DMS53 (cell line): ENCODE measurements around the gene ALOX12.
A peak's percentile ranks its signal among the peaks of the same experiment; 100 is the strongest.
"Not testable (repeated sequence)": the region's sequence is repeated elsewhere in the genome, so short reads cannot be mapped to it uniquely, and the experiment has no call there.

Experiments used
- DNase-seq: peaks from one replicate; lab custom pipeline; 2025; lab: John Stamatoyannopoulos, UW

ALOX12 gene

GRCh38 chr17:6995500-6996255 lies at the start of gene ALOX12:
Gene ALOX12, plus strand, starts transcription at chr17:6996049. Its CDS starts 69 bp downstream, at chr17:6996118.
- no peak for DNase-seq

- no peak for DNase-seq
These were observed 48.1 kb upstream of the ALOX12 start for GRCh38 chr17:6947745-6948144.

GRCh38 chr17:6948562-6948961 lies 47.3 kb upstream of the ALOX12 start:
- DNase-seq: no peak

- no peak for DNase-seq
These were observed 46.9 kb upstream of the ALOX12 start for GRCh38 chr17:6948976-6949375.

GRCh38 chr17:6950938-6951337 lies 44.9 kb upstream of the ALOX12 start:
- not testable (repeated sequence) for DNase-seq

- no peak for DNase-seq
These were observed 42.2 kb upstream of the ALOX12 start for GRCh38 chr17:6953689-6954088.

- DNase-seq: no peak
These were observed 36.1 kb upstream of the ALOX12 start for GRCh38 chr17:6959700-6960099.

GRCh38 chr17:6969323-6969726 lies 26.5 kb upstream of the ALOX12 start:
- peak; percentile 68 for DNase-seq

- peak; percentile 28 for DNase-seq
These were observed 24.9 kb upstream of the ALOX12 start for GRCh38 chr17:6970992-6971391.

- not testable (repeated sequence) for DNase-seq
These were observed 16.4 kb upstream of the ALOX12 start for GRCh38 chr17:6979440-6979839.

- DNase-seq: no peak
These were observed 14.4 kb upstream of the ALOX12 start for GRCh38 chr17:6981426-6981825.

- no peak for DNase-seq
These were observed 10.6 kb upstream of the ALOX12 start for GRCh38 chr17:6985266-6985665.

- no peak for DNase-seq
These were observed 9.2 kb upstream of the ALOX12 start for GRCh38 chr17:6986676-6987075.

- no peak for DNase-seq
These were observed 6.1 kb upstream of the ALOX12 start for GRCh38 chr17:6989779-6990178.

GRCh38 chr17:6993613-6994056 lies 2.2 kb upstream of the ALOX12 start:
- DNase-seq: not testable (repeated sequence)

GRCh38 chr17:6994118-6994598 lies 1.7 kb upstream of the ALOX12 start:
- no peak for DNase-seq

- no peak for DNase-seq
These were observed 1.1 kb upstream of the ALOX12 start for GRCh38 chr17:6994666-6995256.

GRCh38 chr17:6996256-6997011 lies 585 bp downstream of the ALOX12 start:
- peak; percentile 52 for DNase-seq

GRCh38 chr17:6997171-6997570 lies 1.3 kb downstream of the ALOX12 start:
- DNase-seq: no peak

GRCh38 chr17:6998855-6999508 lies 3.1 kb downstream of the ALOX12 start:
- DNase-seq: no peak

GRCh38 chr17:7001318-7001961 lies 5.6 kb downstream of the ALOX12 start:
- DNase-seq: peak; percentile 58
